Gastroesophageal sphincter (tissue), 3 donors: ENCODE results near the gene ELMO1.

Experiments
- POLR2A ChIP-seq, 2 donors: fragments of 450-650 bp; IDR thresholded peaks; one replicate each; pipeline ENCODE4 v1.6.1; 2017; ENCODE audit warnings: antibody characterized with exemption in 2 of 2, mild to moderate bottlenecking in 2 of 2, moderate library complexity in 1 of 2
- TF ChIP-seq, protein P1 (sequence below), 4 experiments: fragments of 200-600 bp in 2 of 4; fragments of 450-650 bp in 2 of 4; sonication (generic) in 1 of 4; IDR thresholded peaks; one replicate each; pipeline ENCODE4 v1.5.1; 2017 to 2019; ENCODE audit warnings: antibody characterized with exemption in 4 of 4, mild to moderate bottlenecking in 2 of 4, moderate library complexity in 2 of 4

- TF ChIP-seq, protein P1, sequence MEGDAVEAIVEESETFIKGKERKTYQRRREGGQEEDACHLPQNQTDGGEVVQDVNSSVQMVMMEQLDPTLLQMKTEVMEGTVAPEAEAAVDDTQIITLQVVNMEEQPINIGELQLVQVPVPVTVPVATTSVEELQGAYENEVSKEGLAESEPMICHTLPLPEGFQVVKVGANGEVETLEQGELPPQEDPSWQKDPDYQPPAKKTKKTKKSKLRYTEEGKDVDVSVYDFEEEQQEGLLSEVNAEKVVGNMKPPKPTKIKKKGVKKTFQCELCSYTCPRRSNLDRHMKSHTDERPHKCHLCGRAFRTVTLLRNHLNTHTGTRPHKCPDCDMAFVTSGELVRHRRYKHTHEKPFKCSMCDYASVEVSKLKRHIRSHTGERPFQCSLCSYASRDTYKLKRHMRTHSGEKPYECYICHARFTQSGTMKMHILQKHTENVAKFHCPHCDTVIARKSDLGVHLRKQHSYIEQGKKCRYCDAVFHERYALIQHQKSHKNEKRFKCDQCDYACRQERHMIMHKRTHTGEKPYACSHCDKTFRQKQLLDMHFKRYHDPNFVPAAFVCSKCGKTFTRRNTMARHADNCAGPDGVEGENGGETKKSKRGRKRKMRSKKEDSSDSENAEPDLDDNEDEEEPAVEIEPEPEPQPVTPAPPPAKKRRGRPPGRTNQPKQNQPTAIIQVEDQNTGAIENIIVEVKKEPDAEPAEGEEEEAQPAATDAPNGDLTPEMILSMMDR (IDR thresholded peaks at IDR 0.05): no peak
- TF ChIP-seq POLR2A (IDR thresholded peaks at IDR 0.05): no peak
Measured at GRCh38 chr7:37297546-37297945, 151.1 kb downstream of the ELMO1 start.
